WERI-Rb-1 (cell line): ENCODE data around the gene SGK1.

Source experiments
- DNase-seq: peaks from one replicate; pipeline ENCODE4 v3.0.0-alpha.2; 2020
- H3K27ac ChIP-seq: fragments of 250-450 bp; sonication (Bioruptor Pico); 2 replicates; pipeline ENCODE4 v1.5.1; 2020; ENCODE audit warnings: mild to moderate bottlenecking, moderate library complexity
- H3K27me3 ChIP-seq: fragments of 250-450 bp; sonication (Bioruptor Pico); 2 replicates; pipeline ENCODE4 v1.5.1; 2021; ENCODE audit warnings: mild to moderate bottlenecking, low read depth, moderate library complexity; ENCODE audit not compliant: insufficient read depth, severe bottlenecking
- H3K36me3 ChIP-seq: fragments of 250-450 bp; sonication (Bioruptor Pico); 2 replicates; pipeline ENCODE4 v1.5.1; 2020; ENCODE audit warnings: mild to moderate bottlenecking, moderate library complexity
- H3K4me3 ChIP-seq: 2 replicates; pipeline ENCODE4 v1.5.1; 2011; ENCODE audit warnings: low read depth, mild to moderate bottlenecking, control low read depth, low read length
- H3K9me3 ChIP-seq: fragments of 250-450 bp; sonication (Bioruptor Pico); 2 replicates; pipeline ENCODE4 v1.5.1; 2021; ENCODE audit warnings: mild to moderate bottlenecking, moderate library complexity; ENCODE audit not compliant: severe bottlenecking
- TF ChIP-seq, protein P1 (sequence below): IDR thresholded peaks from 2 replicates; pipeline ENCODE4 v1.5.1; 2011; ENCODE audit warnings: low read depth, mild to moderate bottlenecking, control low read depth, inconsistent platforms, low read length

The SGK1 gene

DNA sequence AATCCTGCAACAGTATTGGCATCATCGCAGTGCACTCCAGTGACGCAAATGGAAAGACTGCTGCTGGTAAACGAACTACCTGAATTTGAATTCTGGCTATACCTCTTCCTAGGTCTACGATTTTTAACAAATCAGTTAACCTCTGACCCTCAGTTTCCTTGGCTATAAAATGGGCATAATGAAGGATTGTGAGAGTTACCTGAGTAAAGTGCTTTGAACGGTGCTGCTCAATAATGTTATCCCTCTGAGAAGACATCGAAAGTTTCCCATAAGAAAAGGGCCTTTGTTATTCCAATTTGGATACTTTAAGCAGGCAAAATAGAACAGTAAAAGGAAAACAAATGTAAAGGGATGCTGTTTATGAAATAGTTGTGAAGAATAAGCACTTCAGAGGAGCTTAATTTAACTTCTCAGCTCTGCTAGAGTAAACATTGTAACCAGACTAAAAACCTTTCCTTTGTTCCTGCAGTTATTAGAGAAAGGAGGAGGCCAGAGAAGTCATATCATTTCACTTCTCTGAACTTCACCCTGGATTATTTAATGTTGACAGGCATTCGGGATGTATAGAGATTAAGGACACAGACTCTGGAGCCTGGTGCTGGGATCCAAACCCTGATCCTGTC is 5.8 kb downstream of the SGK1 start:
- Histone ChIP-seq H3K36me3 (no peaks in the 10 kb centered on the region), H3K27ac (no peak overlapping the region), H3K9me3 (no peaks in the 10 kb centered on the region), H3K4me3 (no peak overlapping the region), H3K27me3 (no peaks in the 10 kb centered on the region)
- DNase-seq: no peak
- TF ChIP-seq, protein P1, sequence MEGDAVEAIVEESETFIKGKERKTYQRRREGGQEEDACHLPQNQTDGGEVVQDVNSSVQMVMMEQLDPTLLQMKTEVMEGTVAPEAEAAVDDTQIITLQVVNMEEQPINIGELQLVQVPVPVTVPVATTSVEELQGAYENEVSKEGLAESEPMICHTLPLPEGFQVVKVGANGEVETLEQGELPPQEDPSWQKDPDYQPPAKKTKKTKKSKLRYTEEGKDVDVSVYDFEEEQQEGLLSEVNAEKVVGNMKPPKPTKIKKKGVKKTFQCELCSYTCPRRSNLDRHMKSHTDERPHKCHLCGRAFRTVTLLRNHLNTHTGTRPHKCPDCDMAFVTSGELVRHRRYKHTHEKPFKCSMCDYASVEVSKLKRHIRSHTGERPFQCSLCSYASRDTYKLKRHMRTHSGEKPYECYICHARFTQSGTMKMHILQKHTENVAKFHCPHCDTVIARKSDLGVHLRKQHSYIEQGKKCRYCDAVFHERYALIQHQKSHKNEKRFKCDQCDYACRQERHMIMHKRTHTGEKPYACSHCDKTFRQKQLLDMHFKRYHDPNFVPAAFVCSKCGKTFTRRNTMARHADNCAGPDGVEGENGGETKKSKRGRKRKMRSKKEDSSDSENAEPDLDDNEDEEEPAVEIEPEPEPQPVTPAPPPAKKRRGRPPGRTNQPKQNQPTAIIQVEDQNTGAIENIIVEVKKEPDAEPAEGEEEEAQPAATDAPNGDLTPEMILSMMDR: no peak

DNA sequence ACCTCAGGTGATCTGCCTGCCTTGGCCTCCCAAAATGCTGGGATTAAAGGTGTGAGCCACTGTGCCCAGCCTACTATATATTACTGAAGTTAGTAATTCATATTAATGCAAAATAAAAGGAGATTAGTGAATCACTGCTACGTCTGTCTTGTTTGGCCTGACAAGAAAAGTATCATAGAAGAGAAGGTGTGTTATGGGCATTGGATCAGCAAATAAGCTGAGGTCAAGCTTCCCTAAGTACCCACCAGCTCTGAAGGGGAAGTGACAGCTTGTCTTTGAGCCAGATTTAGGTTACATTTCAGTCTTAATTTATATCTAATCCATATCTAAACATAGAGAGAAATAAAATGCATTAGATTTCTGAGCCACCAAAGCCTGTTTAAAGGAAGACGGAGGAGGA is 7.1 kb downstream of the SGK1 start:
- Histone ChIP-seq H3K27ac (no peak overlapping the region), H3K27me3 (no peaks in the 10 kb centered on the region), H3K4me3 (no peak overlapping the region), H3K36me3 (no peaks in the 10 kb centered on the region), H3K9me3 (no peaks in the 10 kb centered on the region)
- peak; percentile 21 for DNase-seq
- TF ChIP-seq, protein P1: no peak

DNA sequence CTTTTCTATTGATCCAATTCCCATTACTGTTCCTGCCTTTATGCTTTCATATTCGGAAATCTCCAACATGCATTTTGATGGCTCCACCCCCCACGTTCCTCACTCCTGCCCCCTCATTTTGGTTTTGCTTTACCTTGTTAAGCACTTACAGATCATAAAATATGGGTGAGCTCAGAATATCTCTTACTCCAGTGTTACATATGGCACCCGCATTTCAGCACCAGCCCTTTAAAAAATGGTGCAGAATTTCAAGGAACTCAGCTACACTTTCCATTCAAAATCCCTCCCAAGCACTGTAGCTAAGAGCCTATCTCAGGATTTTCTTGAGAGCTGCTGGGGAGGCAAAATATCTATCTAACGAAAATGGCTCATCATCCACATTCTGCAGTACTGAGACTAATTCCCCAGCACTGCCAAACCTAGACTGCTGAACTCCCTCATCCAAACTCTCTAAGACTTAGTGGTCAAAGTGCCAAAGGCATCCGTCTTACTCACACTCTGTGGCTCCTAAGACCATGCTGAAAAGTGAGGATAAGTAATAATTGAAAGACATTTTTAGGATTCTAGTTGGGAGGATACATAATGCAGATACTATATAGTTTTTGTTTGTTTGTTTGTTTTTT is 7.8 kb downstream of the SGK1 start:
- no peaks in the 10 kb centered on the region for H3K9me3 ChIP-seq
- H3K27me3 ChIP-seq: no peaks in the 10 kb centered on the region
- H3K4me3 ChIP-seq: no peak overlapping the region
- H3K36me3 ChIP-seq: no peaks in the 10 kb centered on the region
- no peak for DNase-seq
- TF ChIP-seq, protein P1: no peak
- H3K27ac ChIP-seq: no peak overlapping the region

DNA sequence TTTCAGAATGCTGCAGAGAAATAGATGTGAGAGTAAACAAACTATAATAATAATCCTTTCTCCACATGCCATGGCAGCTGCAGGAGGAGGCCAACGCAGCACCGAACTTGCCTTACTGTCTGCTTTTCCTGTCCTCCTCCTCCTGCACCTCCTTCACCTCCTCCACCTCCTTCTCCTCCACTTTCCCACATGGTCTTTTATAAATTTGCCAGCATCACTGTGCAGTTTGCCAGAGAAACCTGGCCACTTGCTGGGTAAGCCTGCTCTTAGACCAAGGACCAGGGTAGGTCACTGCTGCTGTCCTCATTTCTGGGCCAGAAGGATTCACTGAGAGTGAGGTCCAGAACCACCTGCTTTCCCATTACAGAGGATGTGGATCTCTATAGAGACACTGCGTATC is 8.7 kb downstream of the SGK1 start:
- Histone ChIP-seq H3K27ac (no peak overlapping the region), H3K27me3 (no peaks in the 10 kb centered on the region), H3K36me3 (no peaks in the 10 kb centered on the region), H3K9me3 (no peaks in the 10 kb centered on the region), H3K4me3 (no peak overlapping the region)
- DNase-seq: no peak
- TF ChIP-seq, protein P1: no peak

DNA sequence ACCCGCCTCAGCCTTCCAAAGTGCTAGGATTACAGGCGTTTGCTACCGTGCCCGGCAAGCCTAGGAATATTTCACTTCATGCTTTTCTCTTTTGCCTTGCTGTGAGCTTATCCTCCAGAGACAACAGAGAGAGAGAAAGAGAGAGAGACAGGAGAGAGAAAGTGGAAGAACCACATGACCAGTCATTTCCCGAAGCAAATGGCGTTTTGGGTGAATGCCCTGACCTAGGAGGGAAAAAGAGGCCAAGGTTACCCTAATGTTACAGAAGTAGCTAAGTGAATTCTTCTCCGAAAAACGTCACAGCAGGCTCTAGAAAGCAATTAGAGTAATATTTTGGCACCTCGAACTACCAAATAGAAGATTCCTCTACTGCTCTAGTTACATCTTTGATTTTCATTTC is 9.1 kb downstream of the SGK1 start:
- Histone ChIP-seq H3K9me3 (no peaks in the 10 kb centered on the region), H3K36me3 (no peaks in the 10 kb centered on the region), H3K27me3 (no peaks in the 10 kb centered on the region), H3K4me3 (no peak overlapping the region), H3K27ac (no peak overlapping the region)
- TF ChIP-seq, protein P1: no peak
- DNase-seq: no peak

DNA sequence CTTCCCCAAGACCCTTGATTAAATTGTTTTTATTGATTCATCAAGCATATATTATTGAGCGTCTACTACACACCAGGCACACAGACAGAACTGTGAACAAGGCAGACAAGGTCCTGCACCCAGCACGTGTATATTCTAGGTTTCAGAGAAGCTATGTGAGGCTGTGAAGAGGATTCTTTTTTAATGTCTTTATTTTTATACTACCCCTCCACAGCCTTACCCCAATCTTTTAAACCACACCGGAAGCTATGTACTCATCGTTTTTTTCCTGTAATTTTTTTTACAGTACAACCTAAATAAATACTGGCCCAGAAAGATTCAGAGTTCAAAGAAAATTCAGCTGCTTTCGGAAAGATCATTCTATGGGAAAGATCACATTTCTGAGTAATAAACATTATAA is 10.0 kb downstream of the SGK1 start:
- DNase-seq: no peak
- TF ChIP-seq, protein P1: no peak
- Histone ChIP-seq H3K27ac (no peak overlapping the region), H3K4me3 (no peak overlapping the region), H3K27me3 (no peaks in the 10 kb centered on the region), H3K9me3 (no peaks in the 10 kb centered on the region), H3K36me3 (no peaks in the 10 kb centered on the region)
